IMR-90 (cell line): ENCODE measurements around the gene TRIM40. TPM values are rescaled to one million over a fixed set of nuclear protein-coding genes. Genes with fewer than 3 reads are reported as not detected.

ENCODE experiments used
- ATAC-seq: fragments of 200-7000 bp; cut with Tn5 transposase; 2 replicates; pipeline ENCODE4 v1.9.1; 2020; ENCODE audit warnings: low read depth, mild to moderate bottlenecking, moderate library complexity
- BruUV-seq: library from RNA; stranded (reverse); fragments of 400-500 nt; replicated peaks from 2 replicates; lab custom pipeline; 2021; lab: Mats Ljungman, UMichigan
- CTCF ChIA-PET: fragments of 300-600 bp; formaldehyde crosslinking; extraction: SDS; loops from one replicate; lab custom pipeline; 2021; ENCODE audit warnings: antibody characterized with exemption; lab: Yijun Ruan, JAX
- POLR2A ChIA-PET: fragments of 300-600 bp; sonication (Branson Sonifier 250); formaldehyde crosslinking; loops from one replicate; lab custom pipeline; 2022; ENCODE audit warnings: antibody characterized with exemption; ENCODE audit not compliant: unreplicated experiment; lab: Charles Lee
- DNase-seq: peaks from one replicate; pipeline ENCODE4 v3.0.0; 2013
- H2AFZ ChIP-seq: replicated peaks from 2 replicates; pipeline ENCODE3; 2013; ENCODE audit warnings: low read length, mild to moderate bottlenecking; ENCODE audit not compliant: poor library complexity
- H2AK5ac ChIP-seq: 2 replicates; pipeline ENCODE4 v1.6.1; 2013; ENCODE audit warnings: low read depth, low read length, inconsistent platforms
- H2AK9ac ChIP-seq: replicated peaks from 2 replicates; pipeline ENCODE3; 2013; ENCODE audit warnings: mild to moderate bottlenecking, low read depth, low read length, moderate library complexity; ENCODE audit not compliant: poor library complexity
- H2BK120ac ChIP-seq: 2 replicates; pipeline ENCODE4 v1.6.1; 2013; ENCODE audit warnings: low read depth, low read length, inconsistent platforms
- H2BK15ac ChIP-seq: 3 replicates; pipeline ENCODE4 v1.6.1; 2013; ENCODE audit warnings: low read depth, low read length, inconsistent platforms
- H2BK20ac ChIP-seq: 2 replicates; pipeline ENCODE4 v1.6.1; 2013; ENCODE audit warnings: low read depth, mild to moderate bottlenecking, inconsistent platforms, low read length, moderate library complexity
- H2BK5ac ChIP-seq: 2 replicates; pipeline ENCODE4 v1.6.1; 2013; ENCODE audit warnings: mild to moderate bottlenecking, low read depth, low read length, inconsistent platforms; ENCODE audit not compliant: poor library complexity, severe bottlenecking
- H3K14ac ChIP-seq: replicated peaks from 2 replicates; pipeline ENCODE4 v1.6.1; 2013; ENCODE audit warnings: low read depth, low read length, inconsistent platforms
- H3K18ac ChIP-seq: 2 replicates; pipeline ENCODE4 v1.6.1; 2013; ENCODE audit warnings: low read depth, low read length, control low read depth
- H3K23ac ChIP-seq: 2 replicates; pipeline ENCODE4 v1.6.1; 2013; ENCODE audit warnings: low read depth, low read length, inconsistent platforms
- H3K27ac ChIP-seq: 2 replicates; pipeline ENCODE4 v1.5.1; 2013; ENCODE audit warnings: mild to moderate bottlenecking, control low read depth, low read length; ENCODE audit not compliant: insufficient read depth
- H3K27me3 ChIP-seq: 2 replicates; pipeline ENCODE4 v1.6.1; 2013; ENCODE audit warnings: low read length; ENCODE audit not compliant: control insufficient read depth, insufficient read depth
- H3K36me3 ChIP-seq: 2 replicates; pipeline ENCODE4 v1.6.1; 2013; ENCODE audit warnings: low read length, mixed read lengths; ENCODE audit not compliant: control insufficient read depth, insufficient read depth
- H3K4ac ChIP-seq: 2 replicates; pipeline ENCODE4 v1.6.1; 2013; ENCODE audit warnings: low read depth, low read length, inconsistent platforms
- H3K4me1 ChIP-seq: 2 replicates; pipeline ENCODE4 v1.6.1; 2013; ENCODE audit warnings: low read length, mixed read lengths; ENCODE audit not compliant: control insufficient read depth, insufficient read depth
- H3K4me2 ChIP-seq: 2 replicates; pipeline ENCODE4 v1.6.1; 2013; ENCODE audit warnings: low read depth, mild to moderate bottlenecking, control low read depth, low read length, moderate library complexity
- H3K4me3 ChIP-seq: 2 replicates; pipeline ENCODE4 v1.5.1; 2013; ENCODE audit warnings: low read depth, mild to moderate bottlenecking, control low read depth, low read length, moderate library complexity; ENCODE audit not compliant: insufficient read depth
- H3K56ac ChIP-seq: 2 replicates; pipeline ENCODE4 v1.6.1; 2013; ENCODE audit warnings: low read length, inconsistent platforms; ENCODE audit not compliant: insufficient read depth; ENCODE audit errors: extremely low read depth
- H3K79me1 ChIP-seq, 2 experiments: 2 replicates each; pipeline ENCODE4 v1.6.1; 2013; ENCODE audit warnings: low read length in 2 of 2, inconsistent platforms in 1 of 2, low read depth in 1 of 2
- H3K9ac ChIP-seq: 2 replicates; pipeline ENCODE4 v1.6.1; 2013; ENCODE audit warnings: low read depth, low read length, control low read depth
- H3K9me1 ChIP-seq: 2 replicates; pipeline ENCODE4 v1.6.1; 2013; ENCODE audit warnings: low read length, inconsistent platforms; ENCODE audit not compliant: insufficient read depth
- H3K9me3 ChIP-seq: 2 replicates; pipeline ENCODE4 v1.6.1; 2013; ENCODE audit warnings: low read length; ENCODE audit not compliant: control insufficient read depth, insufficient read depth
- H4K20me1 ChIP-seq: 2 replicates; pipeline ENCODE4 v1.6.1; 2013; ENCODE audit warnings: low read length, inconsistent platforms; ENCODE audit not compliant: insufficient read depth
- H4K5ac ChIP-seq: 2 replicates; pipeline ENCODE4 v1.6.1; 2013; ENCODE audit warnings: mild to moderate bottlenecking, low read depth, low read length, control low read depth
- H4K8ac ChIP-seq, 2 experiments: 2 replicates each; pipeline ENCODE4 v1.6.1; 2013; ENCODE audit warnings: low read depth in 2 of 2, low read length in 2 of 2, control low read depth in 1 of 2, inconsistent platforms in 1 of 2
- H4K91ac ChIP-seq: 2 replicates; pipeline ENCODE4 v1.6.1; 2013; ENCODE audit warnings: low read depth, low read length, inconsistent platforms; ENCODE audit not compliant: insufficient read depth
- BHLHE40 ChIP-seq: fragments of 150-350 bp; IDR thresholded peaks from 2 replicates; pipeline ENCODE4 v1.6.1; 2016; ENCODE audit warnings: mild to moderate bottlenecking, low read depth, low read length
- CHD1 ChIP-seq: IDR thresholded peaks from 2 replicates; pipeline ENCODE4 v1.6.1; 2012; ENCODE audit warnings: low read depth, low read length, improper control_type of control experiment
- CTCF ChIP-seq: conservative IDR thresholded peaks from 2 replicates; pipeline ENCODE4 v1.5.1; 2012; ENCODE audit warnings: mild to moderate bottlenecking, low read depth, low read length, improper control_type of control experiment
- ELK1 ChIP-seq: fragments of 150-350 bp; IDR thresholded peaks from 2 replicates; pipeline ENCODE4 v1.6.1; 2016; ENCODE audit warnings: low read depth, mild to moderate bottlenecking, low read length, moderate library complexity, borderline replicate concordance
- FOS ChIP-seq: fragments of 150-350 bp; IDR thresholded peaks from 2 replicates; pipeline ENCODE4 v1.6.1; 2016; ENCODE audit warnings: low read depth, low read length
- MAFK ChIP-seq: IDR thresholded peaks from 2 replicates; pipeline ENCODE4 v1.6.1; 2012; ENCODE audit warnings: low read depth, low read length, improper control_type of control experiment
- MXI1 ChIP-seq: IDR thresholded peaks from 2 replicates; pipeline ENCODE4 v1.6.1; 2012; ENCODE audit warnings: low read depth, mild to moderate bottlenecking, low read length, moderate library complexity, borderline replicate concordance
- NFE2L2 ChIP-seq: fragments of 150-350 bp; IDR thresholded peaks from 2 replicates; pipeline ENCODE4 v1.6.1; 2016; ENCODE audit warnings: low read depth, mild to moderate bottlenecking, low read length
- POLR2A ChIP-seq: IDR thresholded peaks from 2 replicates; pipeline ENCODE4 v1.6.1; 2012; ENCODE audit warnings: mild to moderate bottlenecking, low read depth, low read length
- RAD21 ChIP-seq: IDR thresholded peaks from 2 replicates; pipeline ENCODE4 v1.6.1; 2012; ENCODE audit warnings: low read length, improper control_type of control experiment
- RFX5 ChIP-seq: IDR thresholded peaks from 2 replicates; pipeline ENCODE4 v1.8.0; 2012; ENCODE audit warnings: low read depth, mild to moderate bottlenecking, low read length, moderate library complexity
- WGBS, 2 experiments: methylation state at CpG; one replicate each; pipeline versions ENCODE4 v1.1.5 to v1.1.7; 2013; ENCODE audit warnings: missing lambda C conversion rate in 2 of 2; ENCODE audit not compliant: insufficient read length in 1 of 2; ENCODE audit errors: extremely low coverage in 2 of 2; 5-methylcytosine and 5-hydroxymethylcytosine counted together
- dilution Hi-C: fragments of 300-500 bp; cut with HindIII; formaldehyde crosslinking; loops from one replicate; pipeline ENCODE4 v1.14.3; 2018; ENCODE audit warnings: low sequenced_read_pairs; ENCODE audit not compliant: unreplicated experiment
- in situ Hi-C: fragments of 300-500 bp; cut with MboI; formaldehyde crosslinking; loops from 3 replicates; pipeline ENCODE4 v1.14.3; 2019; ENCODE audit warnings: low sequenced_read_pairs, inconsistent platforms, mixed read lengths
- intact Hi-C: fragments of 100-400 bp; cut with micrococcal nuclease; formaldehyde crosslinking; loops from 2 replicates; pipeline ENCODE4 v1.10.0; 2022
- polyA plus RNA-seq, 3 experiments: library from polyadenylated mRNA; depleted of rRNA; stranded (reverse); fragments of >200 nt; gene quantifications; 2 replicates each; pipeline ENCODE4 v1.2.3, GENCODE V29; 2012; ENCODE audit warnings: low replicate concordance in 1 of 3
- total RNA-seq: library from RNA; depleted of rRNA; stranded (reverse); fragments of >200 nt; gene quantifications from 2 replicates; pipeline ENCODE4 v1.2.3, GENCODE V29; 2012
- TF ChIP-seq, protein P1 (sequence below): fragments of 150-350 bp; IDR thresholded peaks from 2 replicates; pipeline ENCODE4 v1.6.1; 2017; ENCODE audit warnings: mild to moderate bottlenecking, antibody characterized with exemption, low read length, low read depth

TRIM40 gene
- total and polyA plus RNA-seq, 2 of the 4 experiments (the other 2 are of a cell fraction): not detected

DNA sequence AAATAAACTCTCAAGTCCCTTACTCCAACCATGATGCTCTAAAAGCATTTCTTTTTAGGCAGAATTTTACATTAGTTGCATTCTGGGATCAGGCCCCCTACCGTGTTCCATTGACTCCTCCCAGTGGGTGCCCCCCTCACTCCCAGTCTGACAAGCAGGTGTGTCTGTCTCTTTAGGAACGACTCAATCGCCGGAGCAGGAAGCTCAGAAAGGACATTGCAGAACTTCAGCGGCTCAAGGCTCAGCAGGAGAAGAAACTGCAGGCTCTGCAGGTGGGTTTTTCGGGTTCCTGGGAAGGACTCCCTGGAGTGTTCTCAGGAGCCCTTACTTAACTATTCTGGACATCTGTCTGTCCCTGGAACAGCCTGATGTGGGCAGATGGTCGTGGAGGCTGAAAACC is 9.9 kb downstream of the TRIM40 start:
- H3K9me1 ChIP-seq: no peaks in the 10 kb centered on the region
- TF ChIP-seq MXI1: no peak
- TF ChIP-seq CTCF: no peak
- no peak for TF ChIP-seq NFE2L2
- TF ChIP-seq BHLHE40: no peak
- no peak for TF ChIP-seq CHD1
- no peak for TF ChIP-seq ELK1
- no peak for TF ChIP-seq FOS
- TF ChIP-seq POLR2A: no peak
- TF ChIP-seq, protein P1, sequence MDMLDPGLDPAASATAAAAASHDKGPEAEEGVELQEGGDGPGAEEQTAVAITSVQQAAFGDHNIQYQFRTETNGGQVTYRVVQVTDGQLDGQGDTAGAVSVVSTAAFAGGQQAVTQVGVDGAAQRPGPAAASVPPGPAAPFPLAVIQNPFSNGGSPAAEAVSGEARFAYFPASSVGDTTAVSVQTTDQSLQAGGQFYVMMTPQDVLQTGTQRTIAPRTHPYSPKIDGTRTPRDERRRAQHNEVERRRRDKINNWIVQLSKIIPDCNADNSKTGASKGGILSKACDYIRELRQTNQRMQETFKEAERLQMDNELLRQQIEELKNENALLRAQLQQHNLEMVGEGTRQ: no peak
- TF ChIP-seq RFX5: no peak
- no peak for TF ChIP-seq RAD21
- no peak for TF ChIP-seq MAFK
- H3K27me3 ChIP-seq: peaks cover 36% of the 10 kb centered on the region
- in situ Hi-C loops (no loop called here), intact Hi-C loops (no loop called here), dilution Hi-C loops (no loop called here)
- CTCF ChIA-PET: no interaction called here
- H2BK5ac ChIP-seq: no peak overlapping the region
- no peak overlapping the region for H2AK9ac ChIP-seq
- no peak overlapping the region for H2BK15ac ChIP-seq
- H2BK120ac ChIP-seq: no peak overlapping the region
- H4K20me1 ChIP-seq: no peaks in the 10 kb centered on the region
- H3K9ac ChIP-seq: no peak overlapping the region
- DNase-seq (no peak), ATAC-seq (no peak)
- BruUV-seq: no TSS peak
- no peaks in the 10 kb centered on the region for H3K9me3 ChIP-seq
- H3K56ac ChIP-seq: no peak overlapping the region
- POLR2A ChIA-PET: no interaction called here
- H3K4ac ChIP-seq: no peak overlapping the region
- H3K4me3 ChIP-seq: no peak overlapping the region
- no peak overlapping the region for H3K23ac ChIP-seq
- WGBS, 2 experiments: 60% methylated on average over 1 of the region's 7 CpGs; no CpG with 5 or more reads in 1 of the 2 experiments
- H3K36me3 ChIP-seq: no peaks in the 10 kb centered on the region
- H3K18ac ChIP-seq: no peak overlapping the region
- H2AK5ac ChIP-seq: no peak overlapping the region
- no peak overlapping the region for H3K27ac ChIP-seq
- H2AFZ ChIP-seq: no peak overlapping the region
- no peak overlapping the region for H2BK20ac ChIP-seq
- H4K91ac ChIP-seq: no peak overlapping the region
- H4K8ac ChIP-seq: no peak overlapping the region
- H3K79me1 ChIP-seq: no peaks in the 10 kb centered on the region
- no peak overlapping the region for H3K14ac ChIP-seq
- no peaks in the 10 kb centered on the region for H3K4me1 ChIP-seq
- no peak overlapping the region for H3K4me2 ChIP-seq
- H4K5ac ChIP-seq: no peak overlapping the region
